ENCODE results near the gene L3MBTL2. TPM values are rescaled to one million over a fixed set of nuclear protein-coding genes. Genes with fewer than 3 reads are reported as not detected.
A peak's percentile ranks its signal among the peaks of the same experiment; 100 is the strongest.

Gene L3MBTL2
- total RNA-seq, 1 donor, result 32.0 TPM

DNA sequence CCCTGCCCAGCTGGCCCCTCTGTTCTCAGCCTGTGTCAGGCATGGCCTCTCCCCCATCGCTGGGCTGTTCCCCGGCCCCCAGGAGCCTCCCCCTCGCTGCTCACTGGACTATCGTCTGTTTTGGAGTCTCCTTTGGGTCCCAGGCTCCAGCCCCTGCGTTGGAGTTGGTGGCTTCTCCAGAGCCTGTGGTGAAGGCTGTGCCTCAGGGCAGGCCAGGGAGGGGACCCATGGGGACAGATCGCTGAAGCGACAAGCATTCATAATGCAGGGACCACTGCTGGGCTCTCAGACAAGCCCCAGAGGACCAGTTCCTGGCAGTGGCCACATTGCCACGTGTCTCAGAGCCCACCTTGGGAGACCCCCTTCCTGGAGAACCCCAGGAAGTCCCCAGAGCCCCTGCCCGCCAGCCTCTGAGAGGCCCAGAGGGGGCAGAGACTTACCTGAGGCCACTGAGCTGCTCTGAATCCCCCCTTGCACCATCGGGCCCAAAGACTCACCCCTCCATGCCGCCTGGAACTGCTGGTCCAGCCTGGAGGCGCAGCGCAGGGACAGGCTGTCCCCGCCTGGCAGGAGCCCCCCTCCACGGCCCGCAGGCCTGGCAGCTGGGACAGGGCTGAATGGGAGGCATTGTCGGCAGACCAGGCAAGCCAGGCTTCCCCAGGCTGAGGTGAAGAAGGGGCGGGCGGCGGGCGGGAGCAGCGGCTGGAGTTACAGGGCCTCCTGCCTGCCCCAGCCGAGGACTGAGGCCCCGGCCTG is 35.4 kb downstream of the L3MBTL2 start, which contains the start of gene CHADL:
CHADL (minus strand) TSS at position 555 of the 756 bp plus-strand sequence; CDS start at position 505, 50 bp downstream.
- TF ChIP-seq CTCF (IDR thresholded peaks at IDR 0.05; ENCODE audit: insufficient read depth, low read depth, low read length), result no peak
- DNase-seq (ENCODE audit: low read depth), result no peak
- no peak within 1 kb of the TSS for H3K4me3 ChIP-seq (ENCODE audit: low read depth, low read length)

- TF ChIP-seq CTCF (IDR thresholded peaks at IDR 0.05; ENCODE audit: insufficient read depth, low read depth, low read length), result no peak
- no peak overlapping the region for H3K4me3 ChIP-seq (ENCODE audit: low read depth, low read length)
- no peak for DNase-seq (ENCODE audit: low read depth)
These were observed 36.1 kb downstream of the L3MBTL2 start for GRCh38 chr22:41241133-41241676.

DNA sequence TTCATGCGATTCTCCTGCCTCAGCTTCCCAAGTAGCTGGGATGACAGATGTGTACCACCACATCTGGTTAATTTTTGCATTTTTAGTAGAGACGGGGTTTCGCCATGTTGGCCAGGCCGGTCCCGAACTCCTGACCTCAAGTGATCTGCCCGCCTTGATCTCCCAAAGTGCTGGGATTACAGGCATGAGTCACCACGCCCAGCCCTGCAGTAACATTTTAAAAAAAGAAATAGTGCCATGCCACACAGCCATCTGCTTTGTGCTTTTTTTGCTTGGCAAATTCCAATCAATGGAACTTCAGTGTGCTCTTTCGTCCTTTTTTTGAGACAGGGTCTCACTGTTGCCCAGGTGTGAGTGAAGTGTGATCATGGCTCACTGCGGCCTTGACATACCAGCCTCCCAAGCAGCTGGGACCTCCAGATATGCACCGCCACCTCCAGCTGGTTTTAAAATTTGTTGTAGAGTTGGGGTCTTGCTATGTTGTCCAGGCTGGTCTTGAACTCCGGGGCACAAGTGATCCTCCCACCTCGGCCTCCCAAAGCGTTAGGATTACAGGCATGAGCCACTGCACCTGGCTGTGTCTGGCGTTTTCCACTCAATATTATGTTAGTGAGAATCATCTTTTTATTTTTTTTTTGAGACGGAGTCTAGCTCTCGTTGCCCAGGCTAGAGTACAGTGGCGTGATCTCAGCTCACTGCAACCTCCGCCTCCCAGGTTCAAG is 37.4 kb downstream of the L3MBTL2 start:
- H3K4me3 ChIP-seq (ENCODE audit: low read depth, low read length), result no peak overlapping the region
- TF ChIP-seq CTCF (IDR thresholded peaks at IDR 0.05; ENCODE audit: insufficient read depth, low read depth, low read length), result no peak
- DNase-seq (ENCODE audit: low read depth), result peak; percentile 11

DNA sequence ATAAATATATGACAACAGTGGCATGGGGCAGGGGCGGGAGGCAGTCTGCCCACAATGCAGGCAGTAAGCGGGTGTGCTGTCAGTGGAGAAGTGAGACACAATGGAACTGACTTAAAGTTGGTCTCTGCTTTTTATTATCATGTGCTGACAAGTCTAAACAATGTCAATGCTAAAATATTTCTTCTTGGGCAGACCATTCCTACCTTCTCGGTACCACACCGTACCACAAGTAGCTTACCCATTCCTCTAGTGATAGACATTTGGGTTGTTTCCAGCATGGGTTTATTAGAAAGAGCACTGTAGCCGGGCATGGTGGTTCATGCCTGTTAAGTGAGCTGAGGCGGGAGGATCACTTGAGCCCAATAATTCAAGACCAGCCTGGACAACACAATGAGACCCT is 38.2 kb downstream of the L3MBTL2 start:
- TF ChIP-seq CTCF (IDR thresholded peaks at IDR 0.05; ENCODE audit: insufficient read depth, low read depth, low read length), result no peak
- no peak overlapping the region for H3K4me3 ChIP-seq (ENCODE audit: low read depth, low read length)
- no peak for DNase-seq (ENCODE audit: low read depth)

GRCh38 chr22:41245917-41246499 is 40.9 kb downstream of the L3MBTL2 start:
- no peak overlapping the region for H3K4me3 ChIP-seq (ENCODE audit: low read depth, low read length)
- TF ChIP-seq CTCF (IDR thresholded peaks at IDR 0.05; ENCODE audit: insufficient read depth, low read depth, low read length), result peak; percentile 4
- DNase-seq (ENCODE audit: low read depth), result no peak

- H3K4me3 ChIP-seq (ENCODE audit: low read depth, low read length), result no peak overlapping the region
- no peak for DNase-seq (ENCODE audit: low read depth)
- no peak for TF ChIP-seq CTCF (IDR thresholded peaks at IDR 0.05; ENCODE audit: insufficient read depth, low read depth, low read length)
These were observed 42.6 kb downstream of the L3MBTL2 start for GRCh38 chr22:41247703-41248102.
